ENCODE data around the gene VTI1A.

The VTI1A gene

DNA sequence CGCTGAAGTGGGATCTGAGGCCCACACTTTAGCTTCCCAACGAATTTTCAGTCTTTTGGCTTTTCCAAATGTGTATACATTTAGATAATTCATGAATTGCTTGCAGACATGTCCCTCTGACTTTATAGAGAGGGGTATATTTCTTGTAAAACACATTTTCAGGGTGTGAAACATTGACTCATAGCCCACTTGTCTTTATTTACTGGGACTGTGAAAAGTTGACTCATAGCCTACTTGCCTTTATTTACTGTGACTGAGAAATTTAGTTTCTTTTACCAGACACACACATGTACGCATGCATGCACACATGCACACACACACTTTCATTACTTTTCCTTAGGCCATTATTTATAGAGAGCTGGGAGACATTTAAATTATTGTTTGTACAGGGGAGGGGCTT is 79.1 kb downstream of the VTI1A start:
- no peaks in the 10 kb centered on the region for H4K20me1 ChIP-seq (ENCODE audit: insufficient read depth)
- H3K4me1 ChIP-seq (ENCODE audit: low read depth, poor library complexity, severe bottlenecking): peaks cover 3% of the 10 kb centered on the region
- H3K27ac ChIP-seq: no peak overlapping the region
- H3K9ac ChIP-seq: no peak overlapping the region
- no peak overlapping the region for H3K4me2 ChIP-seq
- H2AFZ ChIP-seq (ENCODE audit: low read depth): no peak overlapping the region
- H3K36me3 ChIP-seq (ENCODE audit: insufficient read depth): no peaks in the 10 kb centered on the region
- no peaks in the 10 kb centered on the region for H3K79me2 ChIP-seq (ENCODE audit: insufficient read depth, low read depth)
- H3K27me3 ChIP-seq (ENCODE audit: insufficient read depth, low read depth): no peaks in the 10 kb centered on the region
- TF ChIP-seq, protein P1, sequence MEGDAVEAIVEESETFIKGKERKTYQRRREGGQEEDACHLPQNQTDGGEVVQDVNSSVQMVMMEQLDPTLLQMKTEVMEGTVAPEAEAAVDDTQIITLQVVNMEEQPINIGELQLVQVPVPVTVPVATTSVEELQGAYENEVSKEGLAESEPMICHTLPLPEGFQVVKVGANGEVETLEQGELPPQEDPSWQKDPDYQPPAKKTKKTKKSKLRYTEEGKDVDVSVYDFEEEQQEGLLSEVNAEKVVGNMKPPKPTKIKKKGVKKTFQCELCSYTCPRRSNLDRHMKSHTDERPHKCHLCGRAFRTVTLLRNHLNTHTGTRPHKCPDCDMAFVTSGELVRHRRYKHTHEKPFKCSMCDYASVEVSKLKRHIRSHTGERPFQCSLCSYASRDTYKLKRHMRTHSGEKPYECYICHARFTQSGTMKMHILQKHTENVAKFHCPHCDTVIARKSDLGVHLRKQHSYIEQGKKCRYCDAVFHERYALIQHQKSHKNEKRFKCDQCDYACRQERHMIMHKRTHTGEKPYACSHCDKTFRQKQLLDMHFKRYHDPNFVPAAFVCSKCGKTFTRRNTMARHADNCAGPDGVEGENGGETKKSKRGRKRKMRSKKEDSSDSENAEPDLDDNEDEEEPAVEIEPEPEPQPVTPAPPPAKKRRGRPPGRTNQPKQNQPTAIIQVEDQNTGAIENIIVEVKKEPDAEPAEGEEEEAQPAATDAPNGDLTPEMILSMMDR (conservative IDR thresholded peaks at IDR 0.05; ENCODE audit: low read depth, low read length): no peak
- H3K4me3 ChIP-seq (IDR thresholded peaks at IDR 0.05; ENCODE audit: insufficient read depth, low read depth, low read length): no peak overlapping the region

DNA sequence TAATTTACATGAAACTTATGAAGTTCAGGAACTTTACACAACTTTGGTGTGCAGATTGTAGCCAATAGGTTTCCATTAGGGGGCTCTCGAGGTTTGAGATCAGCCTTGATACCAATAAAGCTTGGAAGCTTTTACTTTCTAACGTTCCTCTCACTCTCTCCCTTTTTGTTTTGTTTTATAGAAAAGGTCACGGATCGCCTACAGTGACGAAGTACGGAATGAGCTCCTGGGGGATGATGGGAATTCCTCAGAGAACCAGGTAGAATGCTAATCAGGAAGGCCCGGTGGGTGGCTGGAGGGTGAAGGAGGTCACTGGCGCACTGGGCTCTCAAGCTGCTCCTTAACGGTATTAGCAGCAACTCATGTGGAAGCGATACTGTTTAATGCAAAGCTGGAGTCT is 79.9 kb downstream of the VTI1A start:
- Histone ChIP-seq H3K9ac (no peak overlapping the region), H2AFZ (ENCODE audit: low read depth) (no peak overlapping the region), H4K20me1 (ENCODE audit: insufficient read depth) (no peaks in the 10 kb centered on the region), H3K27ac (no peak overlapping the region), H3K79me2 (ENCODE audit: insufficient read depth, low read depth) (no peaks in the 10 kb centered on the region), H3K27me3 (ENCODE audit: insufficient read depth, low read depth) (no peaks in the 10 kb centered on the region), H3K4me2 (no peak overlapping the region), H3K36me3 (ENCODE audit: insufficient read depth) (no peaks in the 10 kb centered on the region), H3K4me3 (IDR thresholded peaks at IDR 0.05; ENCODE audit: insufficient read depth, low read depth, low read length) (no peak overlapping the region), H3K4me1 (ENCODE audit: low read depth, poor library complexity, severe bottlenecking) (peaks cover 10% of the 10 kb centered on the region)
- TF ChIP-seq, protein P1 (conservative IDR thresholded peaks at IDR 0.05; ENCODE audit: low read depth, low read length): no peak

DNA sequence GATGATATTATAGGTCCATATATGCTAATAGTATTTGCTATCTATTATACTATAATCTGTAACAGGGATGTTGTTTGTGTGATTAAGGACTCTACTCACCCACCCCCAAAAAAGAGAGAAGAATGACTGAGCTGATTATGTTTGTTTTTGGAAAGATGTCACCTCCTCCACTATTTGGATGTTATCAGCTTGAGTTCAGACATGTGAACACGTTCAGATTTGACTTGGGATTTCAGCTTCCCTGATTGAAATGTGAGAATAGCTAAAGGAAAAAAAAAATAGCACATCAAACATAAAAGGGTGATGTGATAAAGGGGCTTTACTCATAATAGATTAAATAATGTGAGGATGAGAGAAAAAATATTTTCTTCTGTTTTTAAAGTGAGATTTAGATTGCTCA is 81.2 kb downstream of the VTI1A start:
- no peaks in the 10 kb centered on the region for H3K79me2 ChIP-seq (ENCODE audit: insufficient read depth, low read depth)
- no peak overlapping the region for H2AFZ ChIP-seq (ENCODE audit: low read depth)
- H3K9ac ChIP-seq: no peak overlapping the region
- H3K36me3 ChIP-seq (ENCODE audit: insufficient read depth): no peaks in the 10 kb centered on the region
- H3K4me2 ChIP-seq: no peak overlapping the region
- H4K20me1 ChIP-seq (ENCODE audit: insufficient read depth): no peaks in the 10 kb centered on the region
- no peak overlapping the region for H3K4me3 ChIP-seq (IDR thresholded peaks at IDR 0.05; ENCODE audit: insufficient read depth, low read depth, low read length)
- H3K27ac ChIP-seq: no peak overlapping the region
- peaks cover 23% of the 10 kb centered on the region for H3K4me1 ChIP-seq (ENCODE audit: low read depth, poor library complexity, severe bottlenecking)
- TF ChIP-seq, protein P1 (conservative IDR thresholded peaks at IDR 0.05; ENCODE audit: low read depth, low read length): no peak
- H3K27me3 ChIP-seq (ENCODE audit: insufficient read depth, low read depth): no peaks in the 10 kb centered on the region

DNA sequence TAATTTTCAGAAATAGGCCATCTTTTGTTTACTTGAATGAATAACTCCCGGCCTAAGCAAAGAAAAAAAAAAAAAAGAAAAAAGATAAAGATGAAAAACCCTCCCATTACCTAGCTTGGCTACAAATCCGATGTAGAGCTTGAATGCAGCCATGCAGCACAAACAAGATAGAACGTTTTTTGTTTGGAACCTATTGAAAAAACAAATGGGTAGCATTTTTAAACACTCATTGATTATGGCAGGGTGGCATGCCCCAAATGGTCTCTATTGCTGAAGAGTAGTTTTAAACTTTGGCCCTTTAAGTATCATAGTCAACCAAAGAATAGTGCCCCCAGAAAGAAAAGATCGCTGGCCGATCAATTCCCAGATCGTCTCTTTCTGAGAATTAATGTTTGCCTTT is 84.4 kb downstream of the VTI1A start:
- TF ChIP-seq, protein P1 (conservative IDR thresholded peaks at IDR 0.05; ENCODE audit: low read depth, low read length): no peak
- Histone ChIP-seq H3K36me3 (ENCODE audit: insufficient read depth) (no peaks in the 10 kb centered on the region), H2AFZ (ENCODE audit: low read depth) (no peak overlapping the region), H3K79me2 (ENCODE audit: insufficient read depth, low read depth) (no peaks in the 10 kb centered on the region), H4K20me1 (ENCODE audit: insufficient read depth) (no peaks in the 10 kb centered on the region), H3K4me3 (IDR thresholded peaks at IDR 0.05; ENCODE audit: insufficient read depth, low read depth, low read length) (no peak overlapping the region), H3K27me3 (ENCODE audit: insufficient read depth, low read depth) (no peaks in the 10 kb centered on the region), H3K27ac (no peak overlapping the region), H3K4me1 (ENCODE audit: low read depth, poor library complexity, severe bottlenecking) (peaks cover 55% of the 10 kb centered on the region), H3K9ac (no peak overlapping the region), H3K4me2 (peak overlapping the region; percentile 68)
